ENCODE results near the gene ZFAND6. TPM values are rescaled to one million over a fixed set of nuclear protein-coding genes. Genes with fewer than 3 reads are reported as not detected.

ZFAND6 gene
- total RNA-seq, 1 experiment from 2014 or later, result 57.6 TPM

DNA sequence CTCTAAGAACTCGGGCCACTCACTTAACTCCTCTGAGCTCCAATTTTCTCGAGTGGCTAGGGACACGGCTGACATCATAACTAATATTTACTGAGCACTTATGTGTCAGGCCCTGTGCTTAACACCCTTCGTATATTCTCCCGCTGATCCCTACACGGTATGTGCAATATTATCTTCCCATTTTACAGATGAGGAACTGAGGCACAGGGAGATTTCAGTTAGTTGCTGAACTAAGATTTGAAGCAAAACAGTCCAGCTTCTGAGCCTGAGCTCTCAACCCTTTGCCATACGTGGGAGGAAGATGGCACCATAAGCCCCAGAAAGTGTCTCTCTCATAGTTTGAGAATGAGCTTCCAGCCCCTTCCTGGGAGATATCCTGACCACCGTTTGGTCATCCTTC is 112.9 kb downstream of the ZFAND6 start:
- no peak for DNase-seq (ENCODE audit: unreplicated experiment)
- Mint-ChIP-seq H3K27me3 (ENCODE audit: insufficient read depth, unreplicated experiment) (no peaks in the 10 kb centered on the region), H3K4me1 (ENCODE audit: insufficient read depth, unreplicated experiment) (peaks cover 46% of the 10 kb centered on the region), H3K9me3 (ENCODE audit: unreplicated experiment) (no peaks in the 10 kb centered on the region), H3K36me3 (ENCODE audit: insufficient read depth, unreplicated experiment) (peaks cover 20% of the 10 kb centered on the region), H3K4me3 (ENCODE audit: unreplicated experiment) (no peak overlapping the region), H3K27ac (ENCODE audit: low read depth, unreplicated experiment) (no peak overlapping the region)
- ChIA-PET CTCF (interaction anchor here (0.6 to 3.5 kb wide), 17 partner anchors 9 to 832 kb away, joined by 3 to 13 read pairs (median 3); partner anchors contain the start of gene ZFAND6), POLR2A (interaction anchor here (0.6 to 3.8 kb wide), 7 partner anchors 15 to 319 kb away, joined by 4 to 35 read pairs (median 5); partner anchors contain the start of gene ZFAND6)
- TF ChIP-seq CTCF (IDR thresholded peaks at IDR 0.05; ENCODE audit: unreplicated experiment), result no peak
- no TSS peak for BruUV-seq (replicated peaks)
- intact Hi-C loops (cut with micrococcal nuclease), result loop anchor here (2.0 to 10.0 kb wide), 3 partner anchors 112 to 275 kb away; partner anchors contain the start of gene MTHFS

- CTCF ChIA-PET, result interaction anchor here (0.6 to 3.5 kb wide), 18 partner anchors 10 to 833 kb away, joined by 3 to 13 read pairs (median 3); partner anchors contain the start of gene ZFAND6
- Mint-ChIP-seq H3K27ac (ENCODE audit: low read depth, unreplicated experiment) (no peak overlapping the region), H3K27me3 (ENCODE audit: insufficient read depth, unreplicated experiment) (no peaks in the 10 kb centered on the region), H3K9me3 (ENCODE audit: unreplicated experiment) (no peaks in the 10 kb centered on the region), H3K36me3 (ENCODE audit: insufficient read depth, unreplicated experiment) (peaks cover 22% of the 10 kb centered on the region), H3K4me3 (ENCODE audit: unreplicated experiment) (no peak overlapping the region), H3K4me1 (ENCODE audit: insufficient read depth, unreplicated experiment) (peaks cover 46% of the 10 kb centered on the region)
- POLR2A ChIA-PET, result interaction anchor here (0.6 to 3.8 kb wide), 13 partner anchors 10 to 361 kb away, joined by 3 to 35 read pairs (median 5); partner anchors contain the start of gene ZFAND6
- intact Hi-C loops (cut with micrococcal nuclease), result loop anchor here (1.0 to 10.0 kb wide), 5 partner anchors 112 to 320 kb away; partner anchors contain the start of gene MTHFS
- no TSS peak for BruUV-seq (replicated peaks)
- peak; percentile 87 for TF ChIP-seq CTCF (IDR thresholded peaks at IDR 0.05; ENCODE audit: unreplicated experiment)
- DNase-seq (ENCODE audit: unreplicated experiment), result peak; percentile 97
These were observed 113.7 kb downstream of the ZFAND6 start for GRCh38 chr15:80173022-80173759.

- ChIA-PET CTCF (interaction anchor here (0.5 to 3.5 kb wide), 18 partner anchors 11 to 1476 kb away, joined by 3 to 13 read pairs (median 3); partner anchors contain the start of gene ZFAND6), POLR2A (interaction anchor here (0.7 to 3.8 kb wide), 10 partner anchors 11 to 362 kb away, joined by 3 to 35 read pairs (median 5); partner anchors contain the start of gene ZFAND6)
- BruUV-seq (replicated peaks), result no TSS peak
- DNase-seq (ENCODE audit: unreplicated experiment), result peak; percentile 84
- Mint-ChIP-seq H3K9me3 (ENCODE audit: unreplicated experiment) (no peaks in the 10 kb centered on the region), H3K36me3 (ENCODE audit: insufficient read depth, unreplicated experiment) (peaks cover 27% of the 10 kb centered on the region), H3K4me1 (ENCODE audit: insufficient read depth, unreplicated experiment) (peaks cover 51% of the 10 kb centered on the region), H3K4me3 (ENCODE audit: unreplicated experiment) (peak overlapping the region; percentile 9), H3K27me3 (ENCODE audit: insufficient read depth, unreplicated experiment) (no peaks in the 10 kb centered on the region), H3K27ac (ENCODE audit: low read depth, unreplicated experiment) (peak overlapping the region; percentile 17)
- TF ChIP-seq CTCF (IDR thresholded peaks at IDR 0.05; ENCODE audit: unreplicated experiment), result no peak
- intact Hi-C loops (cut with micrococcal nuclease), result loop anchor here (5.0 to 10.0 kb wide), 2 partner anchors 141 to 277 kb away; partner anchors contain the start of gene MTHFS
These were observed 114.7 kb downstream of the ZFAND6 start for GRCh38 chr15:80174017-80174746.

Measured in MCF 10A (cell line).